KOPT-K1 (cell line): ENCODE results near the gene MKRN2.
"Not testable (repeated sequence)": the region's sequence is repeated elsewhere in the genome, so short reads cannot be mapped to it uniquely, and the experiment has no call there.

Experiments used
- H3K27ac ChIP-seq: fragments of 200-600 bp; sonication (generic); 2 replicates; pipeline ENCODE4 v1.5.1; 2016; ENCODE audit warnings: antibody characterized with exemption, mild to moderate bottlenecking, low read depth, low read length; ENCODE audit not compliant: poor library complexity, severe bottlenecking
- H3K36me3 ChIP-seq: fragments of 200-600 bp; sonication (generic); 2 replicates; pipeline ENCODE4 v1.5.1; 2017; ENCODE audit warnings: antibody characterized with exemption, mild to moderate bottlenecking, low read length, moderate library complexity; ENCODE audit not compliant: insufficient read depth
- H3K9me3 ChIP-seq: fragments of 200-600 bp; sonication (generic); 2 replicates; pipeline ENCODE4 v1.5.1; 2017; ENCODE audit warnings: antibody characterized with exemption, low read length, mild to moderate bottlenecking; ENCODE audit not compliant: insufficient read depth, poor library complexity, severe bottlenecking

Gene MKRN2

GRCh38 chr3:12541625-12542024 is 15.3 kb upstream of the MKRN2 start:
- no peaks in the 10 kb centered on the region for H3K9me3 ChIP-seq
- H3K36me3 ChIP-seq = peaks cover 17% of the 10 kb centered on the region; the same call in 1 of the 2 replicates
- H3K27ac ChIP-seq = no peak overlapping the region

DNA sequence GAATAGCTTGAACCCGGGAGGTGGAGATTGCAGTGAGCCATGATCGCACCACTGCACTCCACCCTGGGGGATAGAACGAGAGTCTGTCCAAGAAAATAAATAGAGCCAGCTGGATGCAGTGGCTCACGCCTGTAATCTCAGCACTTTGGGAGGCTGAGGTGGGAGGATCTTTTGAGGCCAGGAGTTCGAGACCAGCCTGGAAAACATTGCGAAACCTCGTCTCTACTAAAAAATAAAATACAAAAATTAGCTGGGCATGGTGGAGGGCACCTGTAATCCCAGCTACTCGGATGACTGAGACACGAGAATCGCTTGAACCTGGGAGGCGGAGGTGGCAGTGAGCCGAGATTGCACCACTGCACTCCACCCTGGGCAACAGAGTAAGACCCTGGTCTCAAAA is 13.4 kb upstream of the MKRN2 start:
- peaks cover 17% of the 10 kb centered on the region; the same call in 1 of the 2 replicates for H3K36me3 ChIP-seq
- H3K9me3 ChIP-seq, H3K27ac ChIP-seq: not testable (repeated sequence)

- no peaks in the 10 kb centered on the region for H3K9me3 ChIP-seq
- no peak overlapping the region for H3K27ac ChIP-seq
- peaks cover 10% of the 10 kb centered on the region; the same call in 1 of the 2 replicates for H3K36me3 ChIP-seq
Measured at GRCh38 chr3:12544652-12545472, 12.0 kb upstream of the MKRN2 start.

DNA sequence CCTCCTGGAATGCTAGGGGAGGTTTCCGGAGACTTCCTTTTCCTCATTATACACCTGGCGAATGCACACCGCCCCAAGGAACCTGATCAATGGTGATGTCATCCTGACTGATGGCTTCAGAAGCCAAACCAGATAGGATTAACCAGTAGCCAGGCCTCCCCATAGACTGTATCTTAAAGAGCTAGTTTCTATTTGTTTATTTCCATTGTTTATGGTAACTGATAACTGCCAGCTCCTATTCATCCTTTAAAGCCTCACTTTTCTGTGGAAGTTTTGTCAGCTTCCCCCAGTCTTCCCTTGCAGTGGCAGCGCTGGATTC is 11.5 kb upstream of the MKRN2 start, which contains the start of gene MKRN2OS:
Gene MKRN2OS (minus strand): TSS at position 27 of the 319 bp plus-strand sequence. CDS start 35 bp downstream, outside the sequence.
- Histone ChIP-seq H3K27ac (no peak within 1 kb of the TSS), H3K9me3 (no peaks in the 10 kb centered on the region), H3K36me3 (peaks cover 4% of the 10 kb centered on the region; the same call in 1 of the 2 replicates)

- Histone ChIP-seq H3K9me3 (no peaks in the 10 kb centered on the region), H3K36me3 (no peaks in the 10 kb centered on the region), H3K27ac (no peak overlapping the region)
Measured at GRCh38 chr3:12549971-12550760, 6.7 kb upstream of the MKRN2 start.

GRCh38 chr3:12553921-12554391 is 2.9 kb upstream of the MKRN2 start:
- no peaks in the 10 kb centered on the region for H3K9me3 ChIP-seq
- H3K27ac ChIP-seq = peak overlapping the region; percentile 95
- H3K36me3 ChIP-seq = no peaks in the 10 kb centered on the region

DNA sequence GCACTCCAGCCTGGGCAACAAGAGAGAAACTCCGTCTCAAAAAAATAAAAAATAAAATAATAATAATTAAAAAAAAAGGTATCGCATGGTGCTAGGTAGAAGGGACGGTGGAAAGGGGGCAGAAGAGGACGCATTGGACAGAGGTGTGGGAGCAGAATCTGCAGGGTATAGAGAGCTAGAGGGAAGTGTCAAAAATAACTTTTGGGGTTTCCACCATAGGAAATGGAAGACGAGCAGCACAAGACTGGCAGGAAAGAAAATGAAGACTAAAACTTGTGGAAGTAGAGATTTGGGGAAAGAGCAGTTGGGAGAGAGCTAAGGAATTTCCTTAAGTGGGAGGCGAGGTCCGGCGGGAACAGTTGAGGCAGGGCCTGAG is 585 bp upstream of the MKRN2 start:
- H3K27ac ChIP-seq = peak overlapping the region; percentile 81
- no peaks in the 10 kb centered on the region for H3K9me3 ChIP-seq
- H3K36me3 ChIP-seq = no peaks in the 10 kb centered on the region

DNA sequence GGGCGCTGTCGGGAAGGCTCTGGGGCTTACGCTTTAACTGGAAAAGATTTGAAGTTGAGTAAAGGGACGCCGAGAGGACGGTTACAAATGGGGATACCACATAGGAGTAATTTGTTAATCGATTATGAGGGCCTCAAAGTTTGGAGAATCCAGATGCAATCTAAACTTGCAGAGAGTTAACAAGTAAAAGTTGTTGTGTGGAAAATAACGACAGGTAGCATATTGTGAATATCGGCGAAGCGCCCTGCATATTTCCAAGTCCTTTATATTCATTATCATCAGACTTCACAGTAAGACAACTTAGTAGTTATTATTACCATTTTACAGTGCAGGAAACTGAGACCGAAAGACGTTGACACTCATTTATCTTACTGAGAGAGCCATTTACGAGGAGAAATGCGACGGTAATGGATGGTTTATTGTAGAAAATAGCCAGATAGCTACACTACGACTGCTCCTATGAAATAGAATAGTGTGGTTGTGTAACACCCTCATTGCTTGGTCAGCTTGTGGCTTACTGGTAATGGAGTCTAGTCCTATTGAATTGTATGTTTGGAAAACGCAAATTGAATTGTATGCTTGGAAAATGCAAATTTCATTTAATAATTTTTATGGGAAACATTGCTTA is 700 bp downstream of the MKRN2 start:
- Histone ChIP-seq H3K27ac (peak overlapping the region; percentile 81), H3K9me3 (no peaks in the 10 kb centered on the region), H3K36me3 (no peaks in the 10 kb centered on the region)

DNA sequence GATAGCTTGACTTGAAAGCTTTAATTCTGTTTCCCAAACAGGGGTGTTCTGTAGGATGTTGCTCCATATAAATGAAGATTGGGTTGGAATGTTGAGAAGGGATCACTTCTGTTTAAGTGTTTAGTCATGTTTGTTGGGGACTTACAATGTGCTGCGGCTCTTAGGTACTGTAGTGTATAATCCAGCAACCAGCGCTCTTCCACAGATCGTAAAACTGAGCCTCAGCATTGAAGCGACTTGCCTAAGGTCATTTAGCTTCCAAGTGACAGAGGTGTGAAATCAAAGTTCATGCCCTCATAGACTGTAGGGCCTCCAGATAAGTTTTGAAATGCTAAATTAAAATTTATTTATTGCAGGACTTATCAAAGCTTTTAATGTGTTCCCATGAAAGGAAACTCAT is 1.8 kb downstream of the MKRN2 start:
- Histone ChIP-seq H3K27ac (no peak overlapping the region), H3K9me3 (no peaks in the 10 kb centered on the region), H3K36me3 (no peaks in the 10 kb centered on the region)

DNA sequence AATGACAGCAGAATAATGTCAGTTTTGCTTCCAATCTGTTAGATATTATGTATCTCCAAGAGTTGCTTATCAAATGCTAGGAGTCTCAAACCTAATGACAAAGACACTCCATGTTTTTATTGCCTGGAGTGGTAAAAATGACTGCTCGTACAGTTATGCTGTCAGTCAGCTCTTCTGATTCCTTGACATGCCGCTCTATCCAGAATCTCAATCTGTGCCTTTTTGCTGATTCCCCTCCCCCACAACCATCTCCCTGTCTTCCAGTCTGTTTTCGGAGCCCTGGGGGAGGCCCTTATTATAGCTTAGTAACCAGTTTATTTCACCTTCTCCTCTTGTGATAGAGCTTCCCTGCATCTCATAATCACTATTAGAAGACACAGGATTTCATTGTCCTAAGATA is 2.6 kb downstream of the MKRN2 start:
- H3K36me3 ChIP-seq = no peaks in the 10 kb centered on the region
- H3K27ac ChIP-seq = no peak overlapping the region
- H3K9me3 ChIP-seq = no peaks in the 10 kb centered on the region

DNA sequence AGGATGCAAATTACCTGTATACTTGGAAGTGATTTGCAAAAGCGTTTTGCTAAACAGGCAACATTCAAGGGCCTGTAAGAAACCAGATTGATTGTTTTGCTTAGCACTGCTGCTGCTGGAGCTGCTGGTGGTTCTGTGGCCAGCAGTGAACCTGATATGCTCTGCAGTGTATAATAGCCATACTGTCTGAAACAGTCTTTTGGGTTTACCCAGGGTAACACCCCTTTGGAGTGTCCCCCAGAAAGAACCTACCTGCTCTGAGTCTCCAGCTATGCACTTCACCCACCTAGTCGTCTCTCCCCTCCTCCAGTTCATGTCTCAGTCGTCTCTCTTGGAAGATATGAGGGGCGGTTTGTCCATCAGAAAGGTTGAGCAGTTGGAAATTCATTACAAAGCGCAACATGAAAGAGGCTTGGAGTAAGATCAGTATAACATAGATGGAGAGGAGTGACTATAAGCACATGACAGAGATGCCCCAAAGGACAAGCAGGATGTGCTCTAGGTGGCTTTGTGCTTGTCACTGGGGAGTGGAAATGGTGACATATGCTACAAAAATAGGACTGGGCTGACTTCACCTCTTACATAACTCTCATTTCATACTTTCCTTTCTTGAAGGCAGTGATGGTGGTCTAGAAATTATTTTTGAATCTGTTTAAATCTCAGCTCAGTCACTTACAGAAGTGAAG is 3.8 kb downstream of the MKRN2 start:
- Histone ChIP-seq H3K9me3 (peaks cover 4% of the 10 kb centered on the region), H3K27ac (no peak overlapping the region), H3K36me3 (no peaks in the 10 kb centered on the region; the same call in 1 of the 2 replicates)

DNA sequence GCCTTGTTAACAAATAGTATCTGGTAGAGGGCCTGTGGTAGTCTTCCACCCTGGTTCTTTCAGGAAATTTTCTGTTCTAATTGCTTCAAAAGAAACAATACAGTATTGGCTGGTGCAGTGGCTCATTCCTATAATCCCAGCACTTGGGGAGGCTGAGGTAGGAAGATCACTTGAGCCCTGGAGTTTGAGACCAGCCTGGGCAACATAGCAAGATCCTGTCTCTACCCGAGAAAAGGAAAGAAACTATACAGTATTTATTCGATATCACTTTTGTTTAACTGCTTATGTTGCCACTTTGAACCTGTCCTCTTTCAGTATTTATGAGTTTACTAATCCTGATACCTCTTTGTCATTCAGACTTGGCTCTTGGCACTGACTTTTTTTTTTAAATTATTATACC is 4.5 kb downstream of the MKRN2 start:
- Histone ChIP-seq H3K36me3 (peaks cover 7% of the 10 kb centered on the region; the same call in 1 of the 2 replicates), H3K27ac (no peak overlapping the region), H3K9me3 (peaks cover 12% of the 10 kb centered on the region)

DNA sequence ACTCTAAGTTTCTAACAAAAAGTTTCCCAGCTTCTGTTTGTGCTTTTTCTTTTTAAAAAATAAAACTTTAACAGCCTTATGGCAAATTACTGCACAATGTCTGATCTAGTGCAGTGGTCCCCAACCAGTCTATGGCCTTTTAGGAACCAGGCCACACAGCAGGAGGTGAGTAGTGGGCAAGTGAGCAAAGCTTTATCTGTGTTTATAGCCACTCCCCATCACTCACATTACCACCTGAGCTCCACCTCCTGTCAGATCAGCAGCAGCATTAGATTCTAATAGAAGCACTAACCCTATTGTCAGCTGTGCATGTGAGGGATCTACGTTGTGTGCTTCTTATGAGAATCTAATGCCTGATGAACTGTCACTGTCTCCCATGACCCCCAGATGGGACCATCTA is 5.6 kb downstream of the MKRN2 start:
- no peak overlapping the region for H3K27ac ChIP-seq
- H3K9me3 ChIP-seq = peaks cover 20% of the 10 kb centered on the region
- H3K36me3 ChIP-seq = peaks cover 7% of the 10 kb centered on the region; the same call in 1 of the 2 replicates

DNA sequence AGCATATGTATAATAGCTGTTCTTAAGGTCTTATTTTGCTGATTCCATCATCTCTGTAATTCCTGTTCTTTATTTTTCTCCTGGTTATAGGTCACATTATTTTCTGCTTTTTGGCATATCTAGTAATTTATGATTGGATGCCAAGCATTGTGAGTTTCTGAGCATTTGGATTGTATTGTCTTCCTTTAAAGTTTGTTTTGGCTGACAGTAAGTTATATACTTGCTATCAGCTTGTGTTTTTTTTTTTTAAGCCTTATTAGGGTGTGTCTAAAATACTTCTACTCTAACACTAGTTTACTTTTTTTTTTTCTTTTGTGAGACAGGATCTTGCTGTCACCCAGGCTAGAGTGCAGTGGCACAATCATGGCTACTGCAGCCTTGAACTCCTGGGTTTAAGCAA is 10.1 kb downstream of the MKRN2 start:
- Histone ChIP-seq H3K36me3 (peaks cover 41% of the 10 kb centered on the region), H3K27ac (no peak overlapping the region)

More for the DNA sequence above, 10.1 kb downstream of the MKRN2 start:
- H3K9me3 ChIP-seq = peaks cover 20% of the 10 kb centered on the region
